Stimulated activated CD8-positive, alpha-beta memory T cell treated with anti-CD3 and anti-CD28 coated beads, Interleukin-12 subunit alpha, Interleukin-12 subunit beta, amount 100 ng/mL, for 4 hours (primary cell): Measurements from ENCODE around the gene FAAP20.
A peak's percentile ranks its signal among the peaks of the same experiment; 100 is the strongest.

ENCODE experiments used
- DNase-seq: peaks from one replicate; pipeline ENCODE4 v3.0.0-alpha.2; 2020; ENCODE audit warnings: low read depth

FAAP20 gene

GRCh38 chr1:2229911-2230731 is 35.5 kb upstream of the FAAP20 start:
- no peak for DNase-seq

- peak; percentile 32 for DNase-seq
Measured at GRCh38 chr1:2229037-2229864, 34.7 kb upstream of the FAAP20 start.

GRCh38 chr1:2228694-2229036 is 34.1 kb upstream of the FAAP20 start:
- no peak for DNase-seq

- DNase-seq, result no peak
Measured at GRCh38 chr1:2228157-2228594, 33.6 kb upstream of the FAAP20 start, which contains the start of gene SKI. Gene SKI, plus strand, starts transcription at chr1:2228319. Its CDS starts 448 bp downstream, at chr1:2228767.

- peak; percentile 89 for DNase-seq
Measured at GRCh38 chr1:2227346-2228156, 33.0 kb upstream of the FAAP20 start.

- no peak for DNase-seq
Measured at GRCh38 chr1:2226525-2227345, 32.2 kb upstream of the FAAP20 start.

- DNase-seq, result no peak
Measured at GRCh38 chr1:2224631-2225428, 30.3 kb upstream of the FAAP20 start.

- DNase-seq, result no peak
Measured at GRCh38 chr1:2224170-2224584, 29.6 kb upstream of the FAAP20 start.

- no peak for DNase-seq
Measured at GRCh38 chr1:2221271-2221670, 26.7 kb upstream of the FAAP20 start.

GRCh38 chr1:2216767-2217058 is 22.1 kb upstream of the FAAP20 start:
- no peak for DNase-seq

GRCh38 chr1:2215909-2216766 is 21.6 kb upstream of the FAAP20 start:
- DNase-seq, result no peak

- no peak for DNase-seq
Measured at GRCh38 chr1:2215329-2215728, 20.8 kb upstream of the FAAP20 start.

GRCh38 chr1:2214541-2215241 is 20.1 kb upstream of the FAAP20 start:
- DNase-seq, result no peak

GRCh38 chr1:2213576-2214505 is 19.3 kb upstream of the FAAP20 start:
- no peak for DNase-seq

GRCh38 chr1:2212532-2213491 is 18.2 kb upstream of the FAAP20 start:
- no peak for DNase-seq

GRCh38 chr1:2212274-2212531 is 17.6 kb upstream of the FAAP20 start:
- no peak for DNase-seq

GRCh38 chr1:2210786-2211185 is 16.2 kb upstream of the FAAP20 start:
- DNase-seq, result no peak
